Vagina (tissue), 2 donors: ENCODE data around the gene CCL25.

Experiments
- CTCF ChIP-seq, 3 experiments: fragments of 450-650 bp in 2 of 3; fragments of 200-600 bp in 1 of 3; sonication (generic) in 1 of 3; IDR thresholded peaks; one replicate each; pipeline ENCODE4 v1.5.1; 2017 to 2019; ENCODE audit warnings: antibody characterized with exemption in 3 of 3, mild to moderate bottlenecking in 2 of 3, moderate library complexity in 2 of 3
- POLR2A ChIP-seq, 2 donors: fragments of 450-650 bp; IDR thresholded peaks; one replicate each; pipeline ENCODE4 v1.6.1; 2017; ENCODE audit warnings: antibody characterized with exemption in 2 of 2, mild to moderate bottlenecking in 2 of 2, moderate library complexity in 2 of 2
- POLR2AphosphoS5 ChIP-seq, 2 donors: sonication (generic); formaldehyde crosslinking; IDR thresholded peaks; one replicate each; pipeline ENCODE4 v1.9.0; 2017; ENCODE audit warnings: antibody characterized with exemption in 2 of 2, mild to moderate bottlenecking in 2 of 2, low read depth in 1 of 2; ENCODE audit not compliant: insufficient read depth in 1 of 2

GRCh38 chr19:8025316-8025715 lies 27.2 kb upstream of the CCL25 start:
- no peak for TF ChIP-seq CTCF (IDR thresholded peaks at IDR 0.05)
- TF ChIP-seq POLR2A (IDR thresholded peaks at IDR 0.05): no peak
- TF ChIP-seq POLR2AphosphoS5 (IDR thresholded peaks at IDR 0.05; ENCODE audit: insufficient read depth in 1 of 2, low read depth in 1 of 2): no peak
